HepG2 (cell line): Measurements from ENCODE around the gene DYRK1B. TPM values are rescaled to one million over a fixed set of nuclear protein-coding genes. Genes with fewer than 3 reads are reported as not detected.

Experiments
- ATAC-seq: fragments of 200-7000 bp; cut with Tn5 transposase; 3 replicates; pipeline ENCODE4 v1.9.1; 2020; ENCODE audit warnings: mild to moderate bottlenecking, moderate library complexity
- BruUV-seq: library from RNA; stranded (reverse); fragments of 400-500 nt; replicated peaks from 2 replicates; lab custom pipeline; 2021; lab: Mats Ljungman, UMichigan
- CTCF ChIA-PET: fragments of 300-600 bp; formaldehyde crosslinking; extraction: SDS; loops from one replicate; lab custom pipeline; 2021; ENCODE audit warnings: low total read pairs, inconsistent platforms, low intra/inter-chr PET ratio; lab: Yijun Ruan, JAX
- POLR2A ChIA-PET: fragments of 350-600 bp; sonication (Branson Sonifier 250); formaldehyde crosslinking; loops from one replicate; lab custom pipeline; 2020; ENCODE audit warnings: antibody characterized with exemption, inconsistent platforms; lab: Yijun Ruan, JAX
- DNase-seq: peaks from one replicate; pipeline ENCODE4 v3.0.0-alpha.2; 2015; ENCODE audit warnings: low spot score
- FAIRE-seq: peaks from 3 replicates; lab custom pipeline; 2011; peaks lifted over from hg19 to GRCh38; lab: Jason Lieb, UNC
- H2AFZ ChIP-seq: one replicate; pipeline ENCODE4 v1.6.1; 2011; ENCODE audit warnings: low read length, inconsistent platforms
- H3K27ac ChIP-seq: fragments of 300-600 bp; 3 replicates; pipeline ENCODE4 v1.8.0; 2011; ENCODE audit warnings: mixed run types, mild to moderate bottlenecking, mixed read lengths, low read length, inconsistent platforms; ENCODE audit not compliant: insufficient read depth; ENCODE audit errors: extremely low read length
- H3K27me3 ChIP-seq, 2 experiments: fragments of 200-600 bp in 1 of 2; 2 replicates in 1 of 2; 3 replicates in 1 of 2; pipeline versions ENCODE4 v1.6.0 to v1.8.0; 2011; ENCODE audit warnings: low read length in 2 of 2, mild to moderate bottlenecking in 2 of 2, moderate library complexity in 2 of 2, inconsistent platforms in 1 of 2; ENCODE audit not compliant: insufficient read depth in 2 of 2, control insufficient read depth in 1 of 2
- H3K36me3 ChIP-seq, 2 experiments: fragments of 200-600 bp in 1 of 2; replicated peaks in 1 of 2; 2 replicates in 1 of 2; 3 replicates in 1 of 2; pipeline versions ENCODE4 v1.5.1 to v1.8.0; 2011; ENCODE audit warnings: low read length in 2 of 2, inconsistent platforms in 1 of 2; ENCODE audit not compliant: insufficient read depth in 2 of 2, control insufficient read depth in 1 of 2
- H3K4me1 ChIP-seq: 2 replicates; pipeline ENCODE4 v1.5.1; 2012; ENCODE audit warnings: low read length, inconsistent platforms; ENCODE audit not compliant: insufficient read depth
- H3K4me2 ChIP-seq: 2 replicates; pipeline ENCODE4 v1.6.0; 2011; ENCODE audit warnings: low read depth, low read length, inconsistent platforms
- H3K4me3 ChIP-seq, 3 experiments: fragments of 200-600 bp in 1 of 3; sonication (generic), shearing (Covaris generic) in 1 of 3; replicated peaks in 1 of 3; 2 replicates each; pipeline ENCODE4 v1.5.1; 2011 to 2016; ENCODE audit warnings: low read length in 3 of 3, inconsistent platforms in 2 of 3, low read depth in 2 of 3, mild to moderate bottlenecking in 2 of 3, control low read depth in 1 of 3, mixed read lengths in 1 of 3; ENCODE audit not compliant: insufficient read depth in 1 of 3
- H3K79me2 ChIP-seq: one replicate; pipeline ENCODE4 v1.6.1; 2011; ENCODE audit warnings: low read length, inconsistent platforms; ENCODE audit not compliant: insufficient read depth
- H3K9ac ChIP-seq: 2 replicates; pipeline ENCODE4 v1.6.0; 2011; ENCODE audit warnings: mild to moderate bottlenecking, low read depth, low read length, inconsistent platforms; ENCODE audit not compliant: insufficient read depth
- H3K9me3 ChIP-seq: 2 replicates; pipeline ENCODE4 v1.5.1; 2012; ENCODE audit warnings: mild to moderate bottlenecking, low read length
- H4K20me1 ChIP-seq: 2 replicates; pipeline ENCODE4 v1.6.0; 2011; ENCODE audit warnings: inconsistent platforms, mild to moderate bottlenecking, low read length, moderate library complexity; ENCODE audit not compliant: insufficient read depth
- NFE2L2 ChIP-seq: fragments of 150-350 bp; IDR thresholded peaks from 2 replicates; pipeline ENCODE4 v1.6.1; 2014; ENCODE audit warnings: low read length
- REXO4 ChIP-seq: sonication (generic); formaldehyde crosslinking; IDR thresholded peaks from 2 replicates; pipeline ENCODE4 v1.8.0; 2022; ENCODE audit warnings: missing genetic modification reagents, mild to moderate bottlenecking, borderline replicate concordance
- RFXANK ChIP-seq: IDR thresholded peaks from 2 replicates; pipeline ENCODE4 v1.6.1; 2016
- ZBTB33 ChIP-seq: sonication (generic); formaldehyde crosslinking; IDR thresholded peaks from 2 replicates; pipeline ENCODE4 v1.4.0; 2020; ENCODE audit warnings: missing genetic modification reagents
- ZC3H13 ChIP-seq: sonication (generic); formaldehyde crosslinking; IDR thresholded peaks from 2 replicates; pipeline ENCODE4 v1.8.1; 2023; ENCODE audit warnings: mild to moderate bottlenecking, missing genetic modification reagents, moderate library complexity
- ZNF318 ChIP-seq: sonication (generic); formaldehyde crosslinking; IDR thresholded peaks from 2 replicates; pipeline ENCODE4 v1.4.0; 2020; ENCODE audit warnings: mild to moderate bottlenecking, missing genetic modification reagents
- WGBS: methylation state at CpG from one replicate; pipeline ENCODE4 v1.1.6; 2017; ENCODE audit warnings: low lambda C conversion rate; 5-methylcytosine and 5-hydroxymethylcytosine counted together
- in situ Hi-C: cut with HindIII; loops from 2 replicates; pipeline ENCODE4 v1.10.0; 2017; ENCODE audit warnings: low pct_unique_long_range_greater_than_20kb; ENCODE audit not compliant: extremely low pct_ligation_motif_present
- intact Hi-C: fragments of 100-400 bp; cut with micrococcal nuclease; formaldehyde crosslinking; loops from one replicate; pipeline ENCODE4 v1.10.0; 2022; ENCODE audit not compliant: unreplicated experiment
- polyA plus RNA-seq, 8 experiments: library from polyadenylated mRNA; depleted of rRNA in 3 of 8; stranded (reverse) in 7 of 8; unstranded in 1 of 8; fragments of >200 nt; fragmentation: Illumina TruSeq in 4 of 8; extraction: Trizol in 4 of 8; gene quantifications; 2 replicates each; pipeline versions ENCODE4 v1.2.1 to v1.2.3, GENCODE V29; 2011 to 2016; ENCODE audit warnings: low read depth in 4 of 8, missing spikeins in 1 of 8, mixed read lengths in 1 of 8; ENCODE audit not compliant: insufficient read depth in 1 of 8
- total RNA-seq, 5 experiments: library from RNA; depleted of rRNA; stranded (reverse); fragments of >200 nt; fragmentation: Illumina TruSeq; extraction: Trizol; gene quantifications; 2 replicates each; pipeline ENCODE4 v1.2.3, GENCODE V29; 2016; ENCODE audit warnings: low read depth in 1 of 5

DYRK1B gene
- total and polyA plus RNA-seq, 2 of the 13 experiments (the other 11 are each of a cell fraction or from before 2014, with no cell fraction given): 0.82 to 1.3 TPM

GRCh38 chr19:39850892-39851291 is 16.9 kb upstream of the DYRK1B start:
- 67% methylated on average over 2 of the region's 2 CpGs for WGBS
- CTCF ChIA-PET: no interaction called here
- DNase-seq (no peak), FAIRE-seq (no peak), ATAC-seq (no peak)
- Histone ChIP-seq H3K4me3 (no peak overlapping the region), H3K36me3 (no peaks in the 10 kb centered on the region), H4K20me1 (no peaks in the 10 kb centered on the region), H3K9me3 (no peaks in the 10 kb centered on the region), H2AFZ (no peak overlapping the region), H3K27ac (no peak overlapping the region), H3K79me2 (peaks cover 2% of the 10 kb centered on the region), H3K4me2 (no peak overlapping the region), H3K9ac (no peak overlapping the region), H3K27me3 (no peaks in the 10 kb centered on the region; a peak in 1 of 5 replicates), H3K4me1 (peaks cover 23% of the 10 kb centered on the region)
- TF ChIP-seq ZNF318: no peak
- no peak for TF ChIP-seq REXO4 (CRISPR knock-in tag)
- TF ChIP-seq ZBTB33: no peak
- TF ChIP-seq NFE2L2: peak; percentile 57; the same call in 1 of the 2 replicates
- TF ChIP-seq RFXANK (CRISPR knock-in tag): no peak
- no peak for TF ChIP-seq ZC3H13
- in situ Hi-C loops: no loop called here
- no TSS peak for BruUV-seq
- intact Hi-C loops: no loop called here
- POLR2A ChIA-PET: no interaction called here
